ENCODE data around the gene MAFG. TPM values are rescaled to one million over a fixed set of nuclear protein-coding genes. Genes with fewer than 3 reads are reported as not detected.

The MAFG gene
- polyA plus RNA-seq, 4 donors, result 7.6 to 17.1 (median 12.8) TPM

- H3K9me3 ChIP-seq (ENCODE audit: control insufficient read depth in 2 of 2, insufficient read depth in 1 of 2, low read depth in 1 of 2, low read length in 1 of 2), result no peaks in the 10 kb centered on the region
- FAIRE-seq (no peak), DNase-seq (peak; percentile 94)
- WGBS, 3 donors, result 4 to 15% (median 8%) methylated on average over 33 to 84 of the region's 84 CpGs
- H3K4me3 ChIP-seq (ENCODE audit: low read depth in 1 of 3, low read length in 3 of 3), result peak within 1 kb of the TSS; percentile 77 to 98 (median 82)
- no peaks in the 10 kb centered on the region for H3K27me3 ChIP-seq (ENCODE audit: control insufficient read depth in 3 of 3, insufficient read depth in 3 of 3, low read length in 3 of 3)
- H3K4me1 ChIP-seq (ENCODE audit: control insufficient read depth in 3 of 3, insufficient read depth in 2 of 3, low read depth in 1 of 3, low read length in 2 of 3), result peaks cover 0 to 20% (median 2%) of the 10 kb centered on the region in 3 donors
- H3K27ac ChIP-seq (ENCODE audit: low read depth in 1 of 3, low read length in 2 of 3), result peak within 1 kb of the TSS; percentile 92 to 98 (median 96)
- peaks cover 7 to 76% (median 36%) of the 10 kb centered on the region in 3 donors for H3K36me3 ChIP-seq (ENCODE audit: control insufficient read depth in 3 of 3, insufficient read depth in 2 of 3, low read depth in 1 of 3, low read length in 3 of 3)
Observed at GRCh38 chr17:81911277-81911961, 16.1 kb downstream of the MAFG start, which contains the start of gene PCYT2. PCYT2 (minus strand) TSS chr17:81911399; CDS start chr17:81911355, 44 bp downstream.

- FAIRE-seq, result no peak
- no peaks in the 10 kb centered on the region for H3K9me3 ChIP-seq (ENCODE audit: control insufficient read depth in 2 of 2, insufficient read depth in 1 of 2, low read depth in 1 of 2, low read length in 1 of 2)
- 0 to 1% (median 1%) methylated on average over 26 to 55 of the region's 55 CpGs for WGBS, 3 donors
- H3K4me3 ChIP-seq (ENCODE audit: low read depth in 1 of 3, low read length in 3 of 3), result peak overlapping the region; percentile 77 to 98 (median 82)
- no peak for DNase-seq
- peaks cover 7 to 79% (median 37%) of the 10 kb centered on the region in 3 donors for H3K36me3 ChIP-seq (ENCODE audit: control insufficient read depth in 3 of 3, insufficient read depth in 2 of 3, low read depth in 1 of 3, low read length in 3 of 3)
- peaks cover 0 to 15% (median 2%) of the 10 kb centered on the region in 3 donors for H3K4me1 ChIP-seq (ENCODE audit: control insufficient read depth in 3 of 3, insufficient read depth in 2 of 3, low read depth in 1 of 3, low read length in 2 of 3)
- peak overlapping the region; percentile 92 to 98 (median 96) for H3K27ac ChIP-seq (ENCODE audit: low read depth in 1 of 3, low read length in 2 of 3)
- no peaks in the 10 kb centered on the region for H3K27me3 ChIP-seq (ENCODE audit: control insufficient read depth in 3 of 3, insufficient read depth in 3 of 3, low read length in 3 of 3)
Observed at GRCh38 chr17:81910840-81911276, 16.7 kb downstream of the MAFG start.

- no peaks in the 10 kb centered on the region for H3K27me3 ChIP-seq (ENCODE audit: control insufficient read depth in 3 of 3, insufficient read depth in 3 of 3, low read length in 3 of 3)
- 14 to 31% (median 22%) methylated on average over 23 of the region's 23 CpGs for WGBS, 3 donors
- no peaks in the 10 kb centered on the region for H3K9me3 ChIP-seq (ENCODE audit: control insufficient read depth in 2 of 2, insufficient read depth in 1 of 2, low read depth in 1 of 2, low read length in 1 of 2)
- peak overlapping the region; percentile 77 to 98 (median 82) for H3K4me3 ChIP-seq (ENCODE audit: low read depth in 1 of 3, low read length in 3 of 3)
- peaks cover 7 to 79% (median 33%) of the 10 kb centered on the region in 3 donors for H3K36me3 ChIP-seq (ENCODE audit: control insufficient read depth in 3 of 3, insufficient read depth in 2 of 3, low read depth in 1 of 3, low read length in 3 of 3)
- H3K4me1 ChIP-seq (ENCODE audit: control insufficient read depth in 3 of 3, insufficient read depth in 2 of 3, low read depth in 1 of 3, low read length in 2 of 3), result peaks cover 0 to 12% (median 2%) of the 10 kb centered on the region in 3 donors
- no peak for FAIRE-seq
- DNase-seq, result peak; percentile 84 to 94
- H3K27ac ChIP-seq (ENCODE audit: low read depth in 1 of 3, low read length in 2 of 3), result peak overlapping the region; percentile 92 to 98 (median 96)
Observed at GRCh38 chr17:81909966-81910839, 17.3 kb downstream of the MAFG start.

GRCh38 chr17:81909231-81909630, 18.3 kb downstream of the MAFG start:
- Histone ChIP-seq H3K4me1 (ENCODE audit: control insufficient read depth in 3 of 3, insufficient read depth in 2 of 3, low read depth in 1 of 3, low read length in 2 of 3) (peaks cover 0 to 12% (median 2%) of the 10 kb centered on the region in 3 donors), H3K4me3 (ENCODE audit: low read depth in 1 of 3, low read length in 3 of 3) (peak overlapping the region in 1 of 3 donors; percentile 98), H3K27me3 (ENCODE audit: control insufficient read depth in 3 of 3, insufficient read depth in 3 of 3, low read length in 3 of 3) (no peaks in the 10 kb centered on the region), H3K27ac (ENCODE audit: low read depth in 1 of 3, low read length in 2 of 3) (peak overlapping the region in 1 of 3 donors; percentile 96), H3K36me3 (ENCODE audit: control insufficient read depth in 3 of 3, insufficient read depth in 2 of 3, low read depth in 1 of 3, low read length in 3 of 3) (peaks cover 7 to 79% (median 27%) of the 10 kb centered on the region in 3 donors), H3K9me3 (ENCODE audit: control insufficient read depth in 2 of 2, insufficient read depth in 1 of 2, low read depth in 1 of 2, low read length in 1 of 2) (no peaks in the 10 kb centered on the region)
- FAIRE-seq, result no peak
- no peak for DNase-seq
- WGBS, 3 donors, result 90 to 94% (median 90%) methylated on average over 12 of the region's 12 CpGs

DNA sequence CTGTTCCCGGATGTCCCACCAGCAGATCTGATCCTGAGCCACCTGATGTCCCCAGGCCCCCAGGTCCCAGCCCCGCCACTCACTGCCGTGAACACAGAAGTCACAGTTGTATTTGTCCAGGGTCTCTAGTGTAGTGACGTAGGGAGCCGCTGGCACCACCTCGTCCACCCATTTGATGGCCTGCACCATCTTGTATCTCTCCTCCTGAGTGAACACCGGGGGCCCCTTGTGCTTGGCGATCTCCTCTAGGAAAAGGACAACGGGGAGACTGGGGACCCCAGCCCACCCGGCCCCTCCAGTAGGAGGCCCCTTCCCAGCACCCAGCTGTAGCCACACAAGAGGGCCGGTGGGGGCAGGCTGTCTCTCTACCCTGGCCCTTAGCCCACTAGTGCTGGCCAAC, 18.7 kb downstream of the MAFG start:
- DNase-seq (no peak), FAIRE-seq (no peak)
- no peaks in the 10 kb centered on the region for H3K9me3 ChIP-seq (ENCODE audit: control insufficient read depth in 2 of 2, insufficient read depth in 1 of 2, low read depth in 1 of 2, low read length in 1 of 2)
- H3K27me3 ChIP-seq (ENCODE audit: control insufficient read depth in 3 of 3, insufficient read depth in 3 of 3, low read length in 3 of 3), result no peaks in the 10 kb centered on the region
- WGBS, 3 donors, result 90 to 95% (median 93%) methylated on average over 10 to 11 of the region's 11 CpGs
- H3K4me3 ChIP-seq (ENCODE audit: low read depth in 1 of 3, low read length in 3 of 3), result no peak overlapping the region
- peaks cover 0 to 12% (median 2%) of the 10 kb centered on the region in 3 donors for H3K4me1 ChIP-seq (ENCODE audit: control insufficient read depth in 3 of 3, insufficient read depth in 2 of 3, low read depth in 1 of 3, low read length in 2 of 3)
- peaks cover 7 to 79% (median 23%) of the 10 kb centered on the region in 3 donors for H3K36me3 ChIP-seq (ENCODE audit: control insufficient read depth in 3 of 3, insufficient read depth in 2 of 3, low read depth in 1 of 3, low read length in 3 of 3)
- no peak overlapping the region for H3K27ac ChIP-seq (ENCODE audit: low read depth in 1 of 3, low read length in 2 of 3)

GRCh38 chr17:81907219-81908145, 20.1 kb downstream of the MAFG start:
- DNase-seq (no peak), FAIRE-seq (no peak)
- Histone ChIP-seq H3K27ac (ENCODE audit: low read depth in 1 of 3, low read length in 2 of 3) (no peak overlapping the region), H3K9me3 (ENCODE audit: control insufficient read depth in 2 of 2, insufficient read depth in 1 of 2, low read depth in 1 of 2, low read length in 1 of 2) (no peaks in the 10 kb centered on the region), H3K4me3 (ENCODE audit: low read depth in 1 of 3, low read length in 3 of 3) (no peak overlapping the region), H3K27me3 (ENCODE audit: control insufficient read depth in 3 of 3, insufficient read depth in 3 of 3, low read length in 3 of 3) (peaks cover 0 to under 1% (median 0%) of the 10 kb centered on the region in 3 donors), H3K36me3 (ENCODE audit: control insufficient read depth in 3 of 3, insufficient read depth in 2 of 3, low read depth in 1 of 3, low read length in 3 of 3) (peaks cover 2 to 78% (median 20%) of the 10 kb centered on the region in 3 donors), H3K4me1 (ENCODE audit: control insufficient read depth in 3 of 3, insufficient read depth in 2 of 3, low read depth in 1 of 3, low read length in 2 of 3) (peaks cover 0 to 16% (median 2%) of the 10 kb centered on the region in 3 donors)
- WGBS, 3 donors, result 91 to 93% (median 92%) methylated on average over 26 of the region's 26 CpGs

GRCh38 chr17:81906476-81907218, 20.9 kb downstream of the MAFG start:
- H3K4me3 ChIP-seq (ENCODE audit: low read depth in 1 of 3, low read length in 3 of 3), result no peak overlapping the region
- peaks cover 0 to 4% (median 0%) of the 10 kb centered on the region in 3 donors for H3K27me3 ChIP-seq (ENCODE audit: control insufficient read depth in 3 of 3, insufficient read depth in 3 of 3, low read length in 3 of 3)
- H3K4me1 ChIP-seq (ENCODE audit: control insufficient read depth in 3 of 3, insufficient read depth in 2 of 3, low read depth in 1 of 3, low read length in 2 of 3), result peaks cover 0 to 18% (median 2%) of the 10 kb centered on the region in 3 donors
- H3K9me3 ChIP-seq (ENCODE audit: control insufficient read depth in 2 of 2, insufficient read depth in 1 of 2, low read depth in 1 of 2, low read length in 1 of 2), result no peaks in the 10 kb centered on the region
- H3K36me3 ChIP-seq (ENCODE audit: control insufficient read depth in 3 of 3, insufficient read depth in 2 of 3, low read depth in 1 of 3, low read length in 3 of 3), result peaks cover 0 to 70% (median 16%) of the 10 kb centered on the region in 3 donors
- WGBS, 3 donors, result 89 to 93% (median 89%) methylated on average over 14 to 15 of the region's 15 CpGs
- H3K27ac ChIP-seq (ENCODE audit: low read depth in 1 of 3, low read length in 2 of 3), result no peak overlapping the region
- DNase-seq (no peak), FAIRE-seq (no peak)

Data from small intestine (tissue), 7 donors.